ENCODE measurements around the gene GPR18. TPM values are rescaled to one million over a fixed set of nuclear protein-coding genes. Genes with fewer than 3 reads are reported as not detected.
"Not testable (repeated sequence)": the region's sequence is repeated elsewhere in the genome, so short reads cannot be mapped to it uniquely, and the experiment has no call there.

Gene GPR18
- total and polyA plus RNA-seq, 5 experiments from 2014 or later = 22.2 to 37.0 (median 31.1) TPM

- Mint-ChIP-seq H3K27me3 (no peaks in the 10 kb centered on the region), H3K27ac (peak overlapping the region; percentile 36 to 99 (median 86)), H3K36me3 (peaks cover 25 to 47% (median 31%) of the 10 kb centered on the region in 3 donors), H3K4me1 (peaks cover 32 to 80% (median 66%) of the 10 kb centered on the region in 4 donors), H3K4me3 (peak overlapping the region; percentile 80 to 96 (median 86)), H3K9me3 (no peaks in the 10 kb centered on the region)
- ATAC-seq (no peak), DNase-seq (no peak)
- POLR2A ChIA-PET = interaction anchor here (0.6 to 7.9 kb wide), 6 partner anchors 8 to 52 kb away, joined by 3 to 231 read pairs (median 3); partner anchors contain the start of gene UBAC2
These were observed 3.3 kb downstream of the GPR18 start for GRCh38 chr13:99254830-99255229.

GRCh38 chr13:99251921-99252320, 6.3 kb downstream of the GPR18 start:
- Mint-ChIP-seq H3K4me3 (peak overlapping the region in 7 of 10 donors; percentile 2 to 58 (median 35)), H3K4me1 (peaks cover 34 to 76% (median 65%) of the 10 kb centered on the region in 4 donors), H3K27me3 (no peaks in the 10 kb centered on the region), H3K27ac (peak overlapping the region; percentile 76 to 93 (median 88)), H3K9me3 (no peaks in the 10 kb centered on the region), H3K36me3 (peaks cover 25 to 70% (median 42%) of the 10 kb centered on the region in 3 donors)
- DNase-seq = no peak
- ATAC-seq = no peak
- POLR2A ChIA-PET = interaction anchor here (0.8 to 2.3 kb wide), 9 partner anchors 15 to 52 kb away, joined by 3 to 11 read pairs (median 5); partner anchors contain the start of gene UBAC2

- DNase-seq (no peak), ATAC-seq (no peak)
- no peaks in the 10 kb centered on the region for H3K9me3 Mint-ChIP-seq
- peak overlapping the region in 6 of 10 donors; percentile 8 to 62 (median 36) for H3K4me3 Mint-ChIP-seq
- H3K27ac Mint-ChIP-seq = peak overlapping the region; percentile 76 to 93 (median 88)
- POLR2A ChIA-PET = interaction anchor here (0.5 to 2.3 kb wide), 9 partner anchors 14 to 51 kb away, joined by 3 to 11 read pairs (median 5); partner anchors contain the start of gene UBAC2
- no peaks in the 10 kb centered on the region for H3K27me3 Mint-ChIP-seq
- peaks cover 34 to 72% (median 64%) of the 10 kb centered on the region in 4 donors for H3K4me1 Mint-ChIP-seq
- peaks cover 21 to 71% (median 41%) of the 10 kb centered on the region in 3 donors for H3K36me3 Mint-ChIP-seq
These were observed 7.0 kb downstream of the GPR18 start for GRCh38 chr13:99250982-99251825.

GRCh38 chr13:99249606-99250005, 8.6 kb downstream of the GPR18 start:
- not testable (repeated sequence) for DNase-seq, H3K9me3 Mint-ChIP-seq, ATAC-seq, H3K27me3 Mint-ChIP-seq
- Mint-ChIP-seq H3K27ac (peak overlapping the region; percentile 13 to 88 (median 67)), H3K4me1 (peaks cover 23 to 62% (median 57%) of the 10 kb centered on the region in 4 donors), H3K4me3 (peak overlapping the region in 1 of 10 donors; percentile 9), H3K36me3 (peaks cover 12 to 71% (median 31%) of the 10 kb centered on the region in 3 donors)
- POLR2A ChIA-PET = interaction anchor here (0.6 to 1.2 kb wide), 2 partner anchors 15 to 26 kb away, joined by 3 to 5 read pairs; no protein-coding TSS in a partner anchor

- peaks cover 10 to 70% (median 30%) of the 10 kb centered on the region in 3 donors for H3K36me3 Mint-ChIP-seq
- peak overlapping the region in 7 of 10 donors; percentile 33 to 88 (median 74) for H3K27ac Mint-ChIP-seq
- DNase-seq, H3K27me3 Mint-ChIP-seq, ATAC-seq, H3K9me3 Mint-ChIP-seq: not testable (repeated sequence)
- H3K4me1 Mint-ChIP-seq = peaks cover 23 to 60% (median 56%) of the 10 kb centered on the region in 4 donors
- POLR2A ChIA-PET = interaction anchor here (1.2 kb wide), 1 partner anchor 15 kb away, joined by 3 read pairs; no protein-coding TSS in a partner anchor
- peak overlapping the region in 1 of 10 donors; percentile 9 for H3K4me3 Mint-ChIP-seq
These were observed 9.0 kb downstream of the GPR18 start for GRCh38 chr13:99249178-99249577.

- Mint-ChIP-seq H3K27me3 (no peaks in the 10 kb centered on the region), H3K27ac (peak overlapping the region in 7 of 10 donors; percentile 17 to 81 (median 62)), H3K4me3 (no peak overlapping the region), H3K9me3 (no peaks in the 10 kb centered on the region), H3K36me3 (peaks cover 9 to 74% (median 28%) of the 10 kb centered on the region in 3 donors), H3K4me1 (peaks cover 12 to 45% (median 41%) of the 10 kb centered on the region in 4 donors)
- DNase-seq (no peak), ATAC-seq (no peak)
- POLR2A ChIA-PET = no interaction called here
These were observed 12.1 kb downstream of the GPR18 start for GRCh38 chr13:99246100-99246499.

- peaks cover 39 to 72% (median 70%) of the 10 kb centered on the region in 4 donors for H3K4me1 Mint-ChIP-seq
- no peaks in the 10 kb centered on the region for H3K27me3 Mint-ChIP-seq
- ATAC-seq (peak; percentile 81 to 85), DNase-seq (peak in 2 of 10 donors; percentile 27 to 41)
- POLR2A ChIA-PET = interaction anchor here (0.7 to 5.0 kb wide), 8 partner anchors 8 to 250 kb away, joined by 3 to 27 read pairs (median 4); partner anchors contain the start of genes GPR18 and UBAC2
- H3K36me3 Mint-ChIP-seq = peaks cover 4 to 45% (median 14%) of the 10 kb centered on the region in 3 donors
- no peaks in the 10 kb centered on the region for H3K9me3 Mint-ChIP-seq
- peak overlapping the region; percentile 77 to 89 (median 86) for H3K4me3 Mint-ChIP-seq
- H3K27ac Mint-ChIP-seq = peak overlapping the region; percentile 94 to 100 (median 97)
These were observed 20.1 kb downstream of the GPR18 start for GRCh38 chr13:99237981-99238662.

- H3K27ac Mint-ChIP-seq = peak overlapping the region; percentile 69 to 94 (median 88)
- DNase-seq = no peak
- peak overlapping the region in 9 of 10 donors; percentile 14 to 77 (median 62) for H3K4me3 Mint-ChIP-seq
- H3K27me3 Mint-ChIP-seq = no peaks in the 10 kb centered on the region
- peak in 1 of 2 donors; percentile 16 for ATAC-seq
- H3K4me1 Mint-ChIP-seq = peaks cover 34 to 90% (median 77%) of the 10 kb centered on the region in 4 donors
- H3K9me3 Mint-ChIP-seq = no peaks in the 10 kb centered on the region
- POLR2A ChIA-PET = interaction anchor here (0.8 to 5.5 kb wide), 7 partner anchors 11 to 31 kb away, joined by 3 to 39 read pairs (median 20); partner anchors contain the start of genes GPR18 and UBAC2
- peaks cover 0 to 32% (median 5%) of the 10 kb centered on the region in 3 donors for H3K36me3 Mint-ChIP-seq
These were observed 26.5 kb downstream of the GPR18 start for GRCh38 chr13:99231721-99232120.

GRCh38 chr13:99230991-99231390, 27.2 kb downstream of the GPR18 start:
- H3K27me3 Mint-ChIP-seq = no peaks in the 10 kb centered on the region
- no peaks in the 10 kb centered on the region for H3K9me3 Mint-ChIP-seq
- peaks cover 39 to 90% (median 78%) of the 10 kb centered on the region in 4 donors for H3K4me1 Mint-ChIP-seq
- POLR2A ChIA-PET = interaction anchor here (1.0 to 5.5 kb wide), 6 partner anchors 9 to 30 kb away, joined by 4 to 39 read pairs (median 23); partner anchors contain the start of genes GPR18 and UBAC2
- H3K4me3 Mint-ChIP-seq = peak overlapping the region in 9 of 10 donors; percentile 6 to 57 (median 43)
- peak; percentile 21 to 26 for ATAC-seq
- H3K36me3 Mint-ChIP-seq = peaks cover 0 to 39% (median 5%) of the 10 kb centered on the region in 3 donors
- DNase-seq = no peak
- H3K27ac Mint-ChIP-seq = peak overlapping the region; percentile 69 to 94 (median 88)

GRCh38 chr13:99230588-99230987, 27.6 kb downstream of the GPR18 start:
- POLR2A ChIA-PET = interaction anchor here (0.9 to 5.5 kb wide), 7 partner anchors 8 to 30 kb away, joined by 3 to 39 read pairs (median 20); partner anchors contain the start of genes GPR18 and UBAC2
- Mint-ChIP-seq H3K4me3 (peak overlapping the region in 8 of 10 donors; percentile 5 to 57 (median 45)), H3K36me3 (peaks cover 0 to 44% (median 5%) of the 10 kb centered on the region in 3 donors), H3K27ac (peak overlapping the region; percentile 12 to 91 (median 83)), H3K4me1 (peaks cover 41 to 90% (median 79%) of the 10 kb centered on the region in 4 donors)
- not testable (repeated sequence) for H3K9me3 Mint-ChIP-seq, ATAC-seq, H3K27me3 Mint-ChIP-seq, DNase-seq

Data from naive thymus-derived CD8-positive, alpha-beta T cell (primary cell).